Activated CD8-positive, alpha-beta T cell treated with anti-CD3 and anti-CD28 coated beads for 36 hours (primary cell): ENCODE results near the gene CHMP3. TPM values are rescaled to one million over a fixed set of nuclear protein-coding genes. Genes with fewer than 3 reads are reported as not detected.

Experiments
- ATAC-seq: fragments of 200-7000 bp; cut with Tn5 transposase; one replicate; pipeline ENCODE4 v1.10.0; 2021; ENCODE audit warnings: mild to moderate bottlenecking, moderate library complexity
- CTCF ChIA-PET: fragments of 350-600 bp; sonication (Branson Sonifier 250); formaldehyde crosslinking; loops from one replicate; lab custom pipeline; 2021; ENCODE audit warnings: antibody characterized with exemption; lab: Charles Lee
- POLR2A ChIA-PET: fragments of 350-600 bp; sonication (Branson Sonifier 250); formaldehyde crosslinking; loops from one replicate; lab custom pipeline; 2021; ENCODE audit warnings: antibody characterized with exemption; lab: Charles Lee
- DNase-seq: peaks from one replicate; pipeline ENCODE4 v3.0.0-alpha.2; 2020
- H3K27ac Mint-ChIP-seq: one replicate; pipeline ENCODE4 v1.8.0; 2021; ENCODE audit warnings: mild to moderate bottlenecking, mixed read lengths
- H3K27me3 Mint-ChIP-seq: one replicate; pipeline ENCODE4 v1.8.0; 2021; ENCODE audit warnings: mixed read lengths
- H3K36me3 Mint-ChIP-seq: one replicate; pipeline ENCODE4 v1.8.0; 2021; ENCODE audit warnings: low read depth, mixed read lengths
- H3K4me1 Mint-ChIP-seq: one replicate; pipeline ENCODE4 v1.8.0; 2021; ENCODE audit warnings: low read depth, mixed read lengths
- H3K4me3 Mint-ChIP-seq: one replicate; pipeline ENCODE4 v1.8.0; 2021; ENCODE audit warnings: mild to moderate bottlenecking, moderate library complexity, mixed read lengths
- H3K9me3 Mint-ChIP-seq: one replicate; pipeline ENCODE4 v1.8.0; 2021; ENCODE audit warnings: mixed read lengths
- intact Hi-C: fragments of 100-400 bp; cut with micrococcal nuclease; formaldehyde crosslinking; loops from one replicate; pipeline ENCODE4 v1.10.0; 2022
- total RNA-seq, 2 experiments: library from RNA; stranded (reverse); gene quantifications; one replicate each; pipeline ENCODE4 v1.2.3, GENCODE V29; 2021
- TF ChIP-seq, protein P1 (sequence below): fragments of 200-600 bp; IDR thresholded peaks from one replicate; pipeline ENCODE4 v1.8.0; 2022; ENCODE audit warnings: antibody characterized with exemption, mild to moderate bottlenecking

CHMP3 gene
- total RNA-seq, 2 experiments from 2014 or later: 30.1 to 31.6 TPM

- Mint-ChIP-seq H3K36me3 (peaks cover 16% of the 10 kb centered on the region), H3K27me3 (no peaks in the 10 kb centered on the region), H3K9me3 (peaks cover 4% of the 10 kb centered on the region), H3K4me1 (peaks cover 19% of the 10 kb centered on the region), H3K4me3 (no peak overlapping the region), H3K27ac (no peak overlapping the region)
- ChIA-PET POLR2A (interaction anchor here (0.7 kb wide), 1 partner anchor 16 kb away, joined by 3 read pairs; no protein-coding TSS in a partner anchor), CTCF (interaction anchor here (1.0 kb wide), 1 partner anchor 16 kb away, joined by 3 read pairs; no protein-coding TSS in a partner anchor)
- ATAC-seq (no peak), DNase-seq (no peak)
- intact Hi-C loops: no loop called here
- TF ChIP-seq, protein P1, sequence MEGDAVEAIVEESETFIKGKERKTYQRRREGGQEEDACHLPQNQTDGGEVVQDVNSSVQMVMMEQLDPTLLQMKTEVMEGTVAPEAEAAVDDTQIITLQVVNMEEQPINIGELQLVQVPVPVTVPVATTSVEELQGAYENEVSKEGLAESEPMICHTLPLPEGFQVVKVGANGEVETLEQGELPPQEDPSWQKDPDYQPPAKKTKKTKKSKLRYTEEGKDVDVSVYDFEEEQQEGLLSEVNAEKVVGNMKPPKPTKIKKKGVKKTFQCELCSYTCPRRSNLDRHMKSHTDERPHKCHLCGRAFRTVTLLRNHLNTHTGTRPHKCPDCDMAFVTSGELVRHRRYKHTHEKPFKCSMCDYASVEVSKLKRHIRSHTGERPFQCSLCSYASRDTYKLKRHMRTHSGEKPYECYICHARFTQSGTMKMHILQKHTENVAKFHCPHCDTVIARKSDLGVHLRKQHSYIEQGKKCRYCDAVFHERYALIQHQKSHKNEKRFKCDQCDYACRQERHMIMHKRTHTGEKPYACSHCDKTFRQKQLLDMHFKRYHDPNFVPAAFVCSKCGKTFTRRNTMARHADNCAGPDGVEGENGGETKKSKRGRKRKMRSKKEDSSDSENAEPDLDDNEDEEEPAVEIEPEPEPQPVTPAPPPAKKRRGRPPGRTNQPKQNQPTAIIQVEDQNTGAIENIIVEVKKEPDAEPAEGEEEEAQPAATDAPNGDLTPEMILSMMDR: no peak
These were observed 3.0 kb upstream of the CHMP3 start for GRCh38 chr2:86566158-86566820.

GRCh38 chr2:86563650-86564061 lies 413 bp upstream of the CHMP3 start:
- ATAC-seq (no peak), DNase-seq (no peak)
- peak overlapping the region; percentile 97 for H3K4me3 Mint-ChIP-seq
- H3K27me3 Mint-ChIP-seq: no peaks in the 10 kb centered on the region
- intact Hi-C loops: loop anchor here (2.0 kb wide), 1 partner anchor 59 kb away; the partner anchor contains the start of gene RNF103
- peaks cover 30% of the 10 kb centered on the region for H3K36me3 Mint-ChIP-seq
- peaks cover 4% of the 10 kb centered on the region for H3K9me3 Mint-ChIP-seq
- TF ChIP-seq, protein P1: no peak
- POLR2A ChIA-PET: interaction anchor here (0.7 to 2.2 kb wide), 3 partner anchors 12 to 59 kb away, joined by 3 to 12 read pairs (median 7); no protein-coding TSS in a partner anchor
- CTCF ChIA-PET: interaction anchor here (0.8 kb wide), 1 partner anchor 59 kb away, joined by 3 read pairs; no protein-coding TSS in a partner anchor
- peak overlapping the region; percentile 97 for H3K27ac Mint-ChIP-seq
- H3K4me1 Mint-ChIP-seq: peaks cover 38% of the 10 kb centered on the region

GRCh38 chr2:86562485-86562921 lies 740 bp downstream of the CHMP3 start:
- Mint-ChIP-seq H3K36me3 (peaks cover 30% of the 10 kb centered on the region), H3K27me3 (no peaks in the 10 kb centered on the region), H3K4me3 (peak overlapping the region; percentile 97), H3K27ac (peak overlapping the region; percentile 97), H3K4me1 (peaks cover 38% of the 10 kb centered on the region), H3K9me3 (peaks cover 4% of the 10 kb centered on the region)
- CTCF ChIA-PET: interaction anchor here (1.0 kb wide), 1 partner anchor 11 kb away, joined by 5 read pairs; no protein-coding TSS in a partner anchor
- intact Hi-C loops: loop anchor here (2.0 kb wide), 1 partner anchor 60 kb away; the partner anchor contains the start of gene RNF103
- DNase-seq (no peak), ATAC-seq (no peak)
- TF ChIP-seq, protein P1: no peak
- POLR2A ChIA-PET: interaction anchor here (0.6 to 2.2 kb wide), 6 partner anchors 8 to 122 kb away, joined by 3 to 12 read pairs (median 6); partner anchors contain the start of gene KDM3A

- no peak overlapping the region for H3K27ac Mint-ChIP-seq
- peaks cover 29% of the 10 kb centered on the region for H3K36me3 Mint-ChIP-seq
- TF ChIP-seq, protein P1: no peak
- DNase-seq (no peak), ATAC-seq (no peak)
- ChIA-PET CTCF (no interaction called here), POLR2A (no interaction called here)
- H3K4me3 Mint-ChIP-seq: no peak overlapping the region
- no peaks in the 10 kb centered on the region for H3K9me3 Mint-ChIP-seq
- peaks cover 49% of the 10 kb centered on the region for H3K4me1 Mint-ChIP-seq
- intact Hi-C loops: no loop called here
- H3K27me3 Mint-ChIP-seq: no peaks in the 10 kb centered on the region
These were observed 5.4 kb downstream of the CHMP3 start for GRCh38 chr2:86557836-86558235.

DNA sequence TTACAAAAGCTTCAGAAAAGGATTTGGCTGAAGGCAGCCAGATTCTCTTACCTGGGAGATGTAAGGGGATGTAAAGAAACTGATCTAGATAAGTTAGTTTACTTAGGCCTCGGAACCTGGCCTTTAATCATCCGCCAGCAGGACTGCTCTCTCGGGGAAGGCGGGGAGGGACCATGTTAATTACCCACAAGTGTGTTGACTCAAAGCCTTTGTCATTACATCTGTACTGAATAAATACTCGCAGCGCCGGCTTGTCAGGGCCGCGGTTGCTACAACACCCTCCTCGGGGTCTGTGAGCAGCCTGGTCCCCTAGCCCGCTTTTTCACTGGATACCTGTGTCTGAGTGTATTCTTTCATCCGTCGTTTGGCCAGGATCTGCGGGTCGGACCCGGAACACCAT lies 6.7 kb downstream of the CHMP3 start:
- intact Hi-C loops: no loop called here
- Mint-ChIP-seq H3K4me1 (peaks cover 51% of the 10 kb centered on the region), H3K27ac (no peak overlapping the region), H3K27me3 (no peaks in the 10 kb centered on the region), H3K9me3 (no peaks in the 10 kb centered on the region), H3K36me3 (peaks cover 26% of the 10 kb centered on the region), H3K4me3 (no peak overlapping the region)
- TF ChIP-seq, protein P1: no peak
- no peak for DNase-seq
- ATAC-seq: no peak
- POLR2A ChIA-PET: no interaction called here
- CTCF ChIA-PET: no interaction called here
